Upper lobe of left lung (tissue), 6 donors: ENCODE measurements around the gene APOE. TPM values are rescaled to one million over a fixed set of nuclear protein-coding genes. Genes with fewer than 3 reads are reported as not detected.

Experiments
- ATAC-seq, 2 donors: fragments of 200-7000 bp; cut with Tn5 transposase; one replicate each; pipeline ENCODE4 v1.9.1; 2022; ENCODE audit warnings: mild to moderate bottlenecking in 2 of 2, moderate library complexity in 2 of 2; ENCODE audit not compliant: low FRiP score in 2 of 2
- DNase-seq, 2 donors: peaks; one replicate each; pipeline ENCODE4 v3.0.0-alpha.2; 2019 to 2020
- H3K27ac ChIP-seq, 4 donors: fragments of 200-600 bp; sonication (generic); one replicate each; pipeline ENCODE4 v1.5.1; 2016 to 2019
- H3K27me3 ChIP-seq, 4 donors: fragments of 200-600 bp; sonication (generic); one replicate each; pipeline ENCODE4 v1.5.1; 2017 to 2019
- H3K36me3 ChIP-seq, 4 donors: fragments of 200-600 bp; sonication (generic); one replicate each; pipeline ENCODE4 v1.5.1; 2016 to 2019
- H3K4me1 ChIP-seq, 4 donors: fragments of 200-600 bp; sonication (generic); one replicate each; pipeline ENCODE4 v1.5.1; 2018 to 2019
- H3K4me3 ChIP-seq, 4 donors: fragments of 200-600 bp; sonication (generic); one replicate each; pipeline ENCODE4 v1.5.1; 2017 to 2019; ENCODE audit warnings: mild to moderate bottlenecking in 2 of 4, moderate library complexity in 1 of 4
- H3K9me3 ChIP-seq, 4 donors: fragments of 200-600 bp; sonication (generic); one replicate each; pipeline ENCODE4 v1.5.1; 2018 to 2019
- EP300 ChIP-seq, 4 donors: sonication (generic); formaldehyde crosslinking; IDR thresholded peaks; one replicate each; pipeline ENCODE4 v1.5.1; 2017; ENCODE audit warnings: antibody characterized with exemption in 4 of 4, control low read depth in 2 of 4
- POLR2A ChIP-seq, 4 donors: fragments of 450-650 bp; IDR thresholded peaks; one replicate each; pipeline ENCODE4 v1.5.1; 2016 to 2017; ENCODE audit warnings: antibody characterized with exemption in 4 of 4, mild to moderate bottlenecking in 2 of 4
- POLR2AphosphoS5 ChIP-seq, 2 donors: sonication (generic); formaldehyde crosslinking; IDR thresholded peaks; one replicate each; pipeline ENCODE4 v1.5.1; 2017; ENCODE audit warnings: antibody characterized with exemption in 2 of 2
- WGBS, 2 donors: methylation state at CpG; one replicate each; pipeline ENCODE4 v1.1.5; 2017 to 2018; 5-methylcytosine and 5-hydroxymethylcytosine counted together
- total RNA-seq, 6 donors: library from RNA; depleted of rRNA in 4 of 6; stranded (reverse); fragments of >200 nt in 4 of 6; gene quantifications; one replicate each; pipeline versions ENCODE4 v1.1.0 to v1.2.1, GENCODE V29; 2016 to 2021
- TF ChIP-seq, protein P1 (sequence below), 6 experiments: fragments of 450-650 bp in 4 of 6; fragments of 200-600 bp in 2 of 6; sonication (generic) in 2 of 6; IDR thresholded peaks; one replicate each; pipeline ENCODE4 v1.5.1; 2016 to 2019; ENCODE audit warnings: antibody characterized with exemption in 6 of 6
- donor health status: DM: no; HTN: no; CAD: no; lungs with moderate emphysema.
- donor health status: DM: no; HTN: yes; CAD: no; lungs with severe emphysema.

Gene APOE
- total RNA-seq, 6 donors from 2014 or later: 256 to 1,773 (median 644) TPM

GRCh38 chr19:44957526-44957925 is 51.9 kb downstream of the APOE start:
- peaks cover 24 to 30% (median 28%) of the 10 kb centered on the region in 4 donors for H3K4me1 ChIP-seq

GRCh38 chr19:44958090-44958489 is 52.5 kb downstream of the APOE start:
- DNase-seq: no peak
- no peak for ATAC-seq
- Histone ChIP-seq H3K9me3 (no peaks in the 10 kb centered on the region), H3K4me3 (no peak overlapping the region), H3K27ac (no peak overlapping the region), H3K27me3 (no peaks in the 10 kb centered on the region), H3K36me3 (peaks cover 0 to 28% (median 10%) of the 10 kb centered on the region in 4 donors), H3K4me1 (peaks cover 24 to 30% (median 28%) of the 10 kb centered on the region in 4 donors)
- TF ChIP-seq POLR2A (IDR thresholded peaks at IDR 0.05) (no peak), POLR2AphosphoS5 (IDR thresholded peaks at IDR 0.05) (no peak), EP300 (IDR thresholded peaks at IDR 0.05) (no peak)
- TF ChIP-seq, protein P1, sequence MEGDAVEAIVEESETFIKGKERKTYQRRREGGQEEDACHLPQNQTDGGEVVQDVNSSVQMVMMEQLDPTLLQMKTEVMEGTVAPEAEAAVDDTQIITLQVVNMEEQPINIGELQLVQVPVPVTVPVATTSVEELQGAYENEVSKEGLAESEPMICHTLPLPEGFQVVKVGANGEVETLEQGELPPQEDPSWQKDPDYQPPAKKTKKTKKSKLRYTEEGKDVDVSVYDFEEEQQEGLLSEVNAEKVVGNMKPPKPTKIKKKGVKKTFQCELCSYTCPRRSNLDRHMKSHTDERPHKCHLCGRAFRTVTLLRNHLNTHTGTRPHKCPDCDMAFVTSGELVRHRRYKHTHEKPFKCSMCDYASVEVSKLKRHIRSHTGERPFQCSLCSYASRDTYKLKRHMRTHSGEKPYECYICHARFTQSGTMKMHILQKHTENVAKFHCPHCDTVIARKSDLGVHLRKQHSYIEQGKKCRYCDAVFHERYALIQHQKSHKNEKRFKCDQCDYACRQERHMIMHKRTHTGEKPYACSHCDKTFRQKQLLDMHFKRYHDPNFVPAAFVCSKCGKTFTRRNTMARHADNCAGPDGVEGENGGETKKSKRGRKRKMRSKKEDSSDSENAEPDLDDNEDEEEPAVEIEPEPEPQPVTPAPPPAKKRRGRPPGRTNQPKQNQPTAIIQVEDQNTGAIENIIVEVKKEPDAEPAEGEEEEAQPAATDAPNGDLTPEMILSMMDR (IDR thresholded peaks at IDR 0.05): no peak
- WGBS, 2 donors: 80 to 84% methylated on average over 9 of the region's 9 CpGs

More at GRCh38 chr19:44957526-44957925, 51.9 kb downstream of the APOE start:
- no peak for ATAC-seq
- 80 to 84% methylated on average over 6 to 7 of the region's 7 CpGs for WGBS, 2 donors
- no peaks in the 10 kb centered on the region for H3K9me3 ChIP-seq
- H3K36me3 ChIP-seq: peaks cover 0 to 23% (median 8%) of the 10 kb centered on the region in 4 donors
- DNase-seq: no peak
- no peaks in the 10 kb centered on the region for H3K27me3 ChIP-seq
- no peak overlapping the region for H3K27ac ChIP-seq
- TF ChIP-seq POLR2A (IDR thresholded peaks at IDR 0.05): no peak
- no peak overlapping the region for H3K4me3 ChIP-seq

Other genes with a start within 250 kb of the APOE start
- gene CEACAM19, start 234.3 kb upstream of the APOE start, total RNA-seq: 10 to 100 TPM in 2 of 6 donors, 1 to 10 TPM in 4; 2.8 to 13.6 (median 7.2) TPM
- not detected for gene CEACAM16, start 206.6 kb upstream of the APOE start, total RNA-seq
- gene BCL3, start 157.1 kb upstream of the APOE start, total RNA-seq: 100 to 1,000 TPM in 2 of 6 donors, 10 to 100 TPM in 4; 31.1 to 114 (median 71.6) TPM
- gene CBLC, start 127.9 kb upstream of the APOE start, total RNA-seq: 10 to 100 TPM in 1 of 6 donors, 1 to 10 TPM in 5; 2.9 to 10.5 (median 4.5) TPM
- gene BCAM, start 96.7 kb upstream of the APOE start, total RNA-seq: 100 to 1,000 TPM; 246 to 557 (median 274) TPM
- gene NECTIN2, start 59.5 kb upstream of the APOE start, total RNA-seq: 100 to 1,000 TPM in 4 of 6 donors, 10 to 100 TPM in 2; 52.2 to 152 (median 109) TPM
- 10 to 100 TPM; 26.6 to 88.3 (median 58.1) TPM for gene TOMM40, start 14.5 kb upstream of the APOE start, total RNA-seq
- gene APOC1, start 8.8 kb downstream of the APOE start, total RNA-seq: 100 to 1,000 TPM; 186 to 754 (median 527) TPM
- 1 to 10 TPM in 1 of 6 donors, under 1 TPM in 1, not detected in 4; 0.49 to 2.7 TPM for gene APOC4, start 36.4 kb downstream of the APOE start, total RNA-seq
- gene APOC2, start 40.3 kb downstream of the APOE start, total RNA-seq: 10 to 100 TPM in 5 of 6 donors, under 1 TPM in 1; 0.98 to 50.0 (median 22.8) TPM
- 100 to 1,000 TPM in 3 of 6 donors, 10 to 100 TPM in 3; 53.4 to 139 (median 99.6) TPM for gene CLPTM1, start 49.6 kb downstream of the APOE start, total RNA-seq
- 10 to 100 TPM in 3 of 6 donors, 1 to 10 TPM in 3; 4.0 to 31.1 (median 18.1) TPM for gene RELB, start 95.7 kb downstream of the APOE start, total RNA-seq
- 100 to 1,000 TPM in 1 of 6 donors, 10 to 100 TPM in 5; 38.0 to 295 (median 71.6) TPM for gene CLASRP, start 133.2 kb downstream of the APOE start, total RNA-seq
- 1 to 10 TPM; 1.5 to 7.3 (median 2.4) TPM for gene ZNF296, start 170.7 kb downstream of the APOE start, total RNA-seq
- 10 to 100 TPM in 3 of 6 donors, 1 to 10 TPM in 3; 8.1 to 24.2 (median 13.5) TPM for gene GEMIN7, start 173.5 kb downstream of the APOE start, total RNA-seq
- gene PPP1R37, start 187.4 kb downstream of the APOE start, total RNA-seq: 10 to 100 TPM; 30.0 to 64.6 (median 37.3) TPM